Mucosa of rectum (tissue), 2 donors: Measurements from ENCODE around the gene AMOTL1.
A peak's percentile ranks its signal among the peaks of the same experiment; 100 is the strongest.

Experiments
- H3K27ac ChIP-seq, 2 donors: one replicate each; pipeline ENCODE4 v1.7.0; 2013; ENCODE audit warnings: inconsistent platforms in 2 of 2, low read depth in 2 of 2, low read length in 2 of 2
- H3K27me3 ChIP-seq, 2 donors: one replicate each; pipeline ENCODE4 v1.7.0; 2013; ENCODE audit warnings: low read length in 2 of 2; ENCODE audit not compliant: control insufficient read depth in 2 of 2, insufficient read depth in 2 of 2
- H3K36me3 ChIP-seq, 2 donors: one replicate each; pipeline ENCODE4 v1.7.0; 2013; ENCODE audit warnings: low read length in 2 of 2; ENCODE audit not compliant: control insufficient read depth in 2 of 2, insufficient read depth in 2 of 2
- H3K4me1 ChIP-seq, 2 donors: one replicate each; pipeline ENCODE4 v1.7.0; 2013; ENCODE audit warnings: low read length in 2 of 2, mild to moderate bottlenecking in 1 of 2; ENCODE audit not compliant: control insufficient read depth in 2 of 2, insufficient read depth in 2 of 2
- H3K4me3 ChIP-seq, 2 donors: one replicate each; pipeline ENCODE4 v1.7.0; 2013; ENCODE audit warnings: low read length in 2 of 2
- H3K9ac ChIP-seq, 2 donors: one replicate each; pipeline ENCODE4 v1.7.0; 2013; ENCODE audit warnings: low read length in 2 of 2, low read depth in 1 of 2, mild to moderate bottlenecking in 1 of 2
- H3K9me3 ChIP-seq, 2 donors: one replicate each; pipeline ENCODE4 v1.7.0; 2013; ENCODE audit warnings: low read length in 2 of 2; ENCODE audit not compliant: control insufficient read depth in 2 of 2
- donor health status: healthy.
- donor health status: Normal muscosa, but diverticular disease.

Gene AMOTL1

GRCh38 chr11:94741022-94741679 lies 27.0 kb upstream of the AMOTL1 start:
- Histone ChIP-seq H3K27me3 (peaks cover 22 to 35% of the 10 kb centered on the region in 2 donors), H3K9ac (no peak overlapping the region)

GRCh38 chr11:94742665-94743064 lies 25.5 kb upstream of the AMOTL1 start:
- Histone ChIP-seq H3K27me3 (peaks cover 31 to 33% of the 10 kb centered on the region in 2 donors), H3K9me3 (no peaks in the 10 kb centered on the region), H3K4me3 (no peak overlapping the region), H3K4me1 (peaks cover 0 to 2% of the 10 kb centered on the region in 2 donors), H3K9ac (no peak overlapping the region), H3K36me3 (no peaks in the 10 kb centered on the region), H3K27ac (no peak overlapping the region)

More at GRCh38 chr11:94741022-94741679, 27.0 kb upstream of the AMOTL1 start:
- Histone ChIP-seq H3K27ac (no peak overlapping the region), H3K4me1 (peaks cover 0 to 2% of the 10 kb centered on the region in 2 donors), H3K36me3 (no peaks in the 10 kb centered on the region), H3K4me3 (peak overlapping the region; percentile 41 to 65), H3K9me3 (no peaks in the 10 kb centered on the region)

GRCh38 chr11:94746721-94747120 lies 21.4 kb upstream of the AMOTL1 start:
- Histone ChIP-seq H3K36me3 (no peaks in the 10 kb centered on the region), H3K9me3 (no peaks in the 10 kb centered on the region), H3K4me3 (no peak overlapping the region), H3K27me3 (peaks cover 14 to 33% of the 10 kb centered on the region in 2 donors), H3K4me1 (no peaks in the 10 kb centered on the region), H3K9ac (no peak overlapping the region), H3K27ac (no peak overlapping the region)

GRCh38 chr11:94747146-94747545 lies 21.0 kb upstream of the AMOTL1 start:
- Histone ChIP-seq H3K36me3 (no peaks in the 10 kb centered on the region), H3K4me1 (no peaks in the 10 kb centered on the region), H3K9me3 (no peaks in the 10 kb centered on the region), H3K27me3 (peaks cover 11 to 35% of the 10 kb centered on the region in 2 donors), H3K4me3 (no peak overlapping the region), H3K9ac (no peak overlapping the region), H3K27ac (no peak overlapping the region)

GRCh38 chr11:94747601-94748041 lies 20.5 kb upstream of the AMOTL1 start:
- H3K36me3 ChIP-seq: no peaks in the 10 kb centered on the region
- no peak overlapping the region for H3K27ac ChIP-seq
- no peak overlapping the region for H3K4me3 ChIP-seq
- H3K4me1 ChIP-seq: no peaks in the 10 kb centered on the region
- H3K9ac ChIP-seq: no peak overlapping the region
- peaks cover 11 to 40% of the 10 kb centered on the region in 2 donors for H3K27me3 ChIP-seq
- no peaks in the 10 kb centered on the region for H3K9me3 ChIP-seq

GRCh38 chr11:94749369-94749768 lies 18.8 kb upstream of the AMOTL1 start:
- Histone ChIP-seq H3K9ac (no peak overlapping the region), H3K36me3 (no peaks in the 10 kb centered on the region), H3K9me3 (no peaks in the 10 kb centered on the region), H3K27me3 (peaks cover 7 to 40% of the 10 kb centered on the region in 2 donors), H3K27ac (no peak overlapping the region), H3K4me1 (no peaks in the 10 kb centered on the region), H3K4me3 (no peak overlapping the region)

GRCh38 chr11:94750319-94751217 lies 17.6 kb upstream of the AMOTL1 start:
- Histone ChIP-seq H3K27me3 (peaks cover 7 to 45% of the 10 kb centered on the region in 2 donors), H3K4me1 (no peaks in the 10 kb centered on the region), H3K9ac (no peak overlapping the region), H3K36me3 (no peaks in the 10 kb centered on the region), H3K9me3 (no peaks in the 10 kb centered on the region), H3K27ac (no peak overlapping the region), H3K4me3 (no peak overlapping the region)

GRCh38 chr11:94751218-94751609 lies 16.9 kb upstream of the AMOTL1 start:
- Histone ChIP-seq H3K4me3 (no peak overlapping the region), H3K9ac (no peak overlapping the region), H3K4me1 (no peaks in the 10 kb centered on the region), H3K27ac (no peak overlapping the region), H3K9me3 (no peaks in the 10 kb centered on the region), H3K27me3 (peaks cover 7 to 43% of the 10 kb centered on the region in 2 donors), H3K36me3 (no peaks in the 10 kb centered on the region)

- Histone ChIP-seq H3K4me3 (no peak overlapping the region), H3K4me1 (no peaks in the 10 kb centered on the region)
These were observed 16.4 kb upstream of the AMOTL1 start for GRCh38 chr11:94751786-94752185.

GRCh38 chr11:94753630-94754029 lies 14.5 kb upstream of the AMOTL1 start:
- Histone ChIP-seq H3K36me3 (no peaks in the 10 kb centered on the region), H3K9me3 (no peaks in the 10 kb centered on the region), H3K4me3 (no peak overlapping the region), H3K4me1 (no peaks in the 10 kb centered on the region), H3K27ac (no peak overlapping the region), H3K9ac (no peak overlapping the region), H3K27me3 (peaks cover 5 to 24% of the 10 kb centered on the region in 2 donors)

More at GRCh38 chr11:94751786-94752185, 16.4 kb upstream of the AMOTL1 start:
- Histone ChIP-seq H3K27ac (no peak overlapping the region), H3K36me3 (no peaks in the 10 kb centered on the region), H3K9ac (no peak overlapping the region), H3K27me3 (peaks cover 7 to 40% of the 10 kb centered on the region in 2 donors), H3K9me3 (no peaks in the 10 kb centered on the region)
